SH-SY5Y (cell line): ENCODE results near the gene SLFN12.

ENCODE experiments used
- GATA2 ChIP-seq: IDR thresholded peaks from 2 replicates; pipeline ENCODE4 v1.6.1; 2011; ENCODE audit warnings: mild to moderate bottlenecking, low read depth, low read length
- GATA3 ChIP-seq: IDR thresholded peaks from 2 replicates; pipeline ENCODE4 v1.6.1; 2011; ENCODE audit warnings: low read depth, mild to moderate bottlenecking, low read length, moderate library complexity

GRCh38 chr17:35361027-35361426, 71.3 kb downstream of the SLFN12 start:
- TF ChIP-seq GATA2 (no peak), GATA3 (no peak)
